ENCODE measurements around the gene GALK1. TPM values are rescaled to one million over a fixed set of nuclear protein-coding genes. Genes with fewer than 3 reads are reported as not detected.
"Not testable (repeated sequence)": the region's sequence is repeated elsewhere in the genome, so short reads cannot be mapped to it uniquely, and the experiment has no call there.

The GALK1 gene
- total RNA-seq, 4 donors from 2014 or later, result 8.7 to 18.3 (median 11.0) TPM

- TF ChIP-seq POLR2A (IDR thresholded peaks at IDR 0.05) (no peak), CTCF (IDR thresholded peaks at IDR 0.05 in 4 of 5, conservative IDR thresholded peaks at IDR 0.05 in 1 of 5) (no peak)
- DNase-seq, result no peak
- no peak for ATAC-seq
- H3K4me1 ChIP-seq, result peaks cover 6 to 14% of the 10 kb centered on the region in 2 donors
- no peak overlapping the region for H3K27ac ChIP-seq
- in situ Hi-C loops (cut with MboI; ENCODE audit: low sequenced_read_pairs in 4 of 4), result loop anchor here in 1 of 4 donors (25.0 kb wide), 1 partner anchor 124 kb away; the partner anchor contains the start of genes TRIM47 and TRIM65
- intact Hi-C loops (cut with DNase I; ENCODE audit: low total_unique reads), result no loop called here
- no peak overlapping the region for H3K4me3 ChIP-seq
- H3K9me3 ChIP-seq, result no peaks in the 10 kb centered on the region
- H3K36me3 ChIP-seq, result no peaks in the 10 kb centered on the region
- no peaks in the 10 kb centered on the region for H3K27me3 ChIP-seq
Observed at GRCh38 chr17:75763269-75763607, 1.8 kb downstream of the GALK1 start.

- intact Hi-C loops (cut with DNase I; ENCODE audit: low total_unique reads), result no loop called here
- DNase-seq, result no peak
- no peak for TF ChIP-seq CTCF (IDR thresholded peaks at IDR 0.05 in 4 of 5, conservative IDR thresholded peaks at IDR 0.05 in 1 of 5)
- no peak for TF ChIP-seq POLR2A (IDR thresholded peaks at IDR 0.05)
Observed at GRCh38 chr17:75762513-75763268, 2.3 kb downstream of the GALK1 start.

GRCh38 chr17:75759978-75760640, 4.9 kb downstream of the GALK1 start:
- H3K9me3 ChIP-seq; intact Hi-C loops (cut with DNase I; ENCODE audit: low total_unique reads); H3K27me3 ChIP-seq; ATAC-seq; H3K27ac ChIP-seq; H3K4me1 ChIP-seq; H3K36me3 ChIP-seq; DNase-seq; H3K4me3 ChIP-seq: not testable (repeated sequence)
- in situ Hi-C loops (cut with MboI; ENCODE audit: low sequenced_read_pairs in 4 of 4), result loop anchor here in 1 of 4 donors (25.0 kb wide), 1 partner anchor 127 kb away; the partner anchor contains the start of genes TRIM47 and TRIM65

More at GRCh38 chr17:75762513-75763268, 2.3 kb downstream of the GALK1 start:
- ATAC-seq, result no peak
- in situ Hi-C loops (cut with MboI; ENCODE audit: low sequenced_read_pairs in 4 of 4), result loop anchor here in 1 of 4 donors (25.0 kb wide), 1 partner anchor 125 kb away; the partner anchor contains the start of genes TRIM47 and TRIM65
- Histone ChIP-seq H3K36me3 (no peaks in the 10 kb centered on the region), H3K27ac (no peak overlapping the region), H3K9me3 (no peaks in the 10 kb centered on the region), H3K27me3 (no peaks in the 10 kb centered on the region), H3K4me1 (peaks cover 6 to 14% of the 10 kb centered on the region in 2 donors), H3K4me3 (no peak overlapping the region)

- intact Hi-C loops (cut with DNase I; ENCODE audit: low total_unique reads), result no loop called here
- Histone ChIP-seq H3K27ac (no peak overlapping the region), H3K4me3 (no peak overlapping the region), H3K36me3 (no peaks in the 10 kb centered on the region), H3K4me1 (peaks cover 6 to 7% of the 10 kb centered on the region in 2 donors), H3K9me3 (no peaks in the 10 kb centered on the region), H3K27me3 (no peaks in the 10 kb centered on the region)
- no peak for ATAC-seq
- TF ChIP-seq CTCF (IDR thresholded peaks at IDR 0.05 in 4 of 5, conservative IDR thresholded peaks at IDR 0.05 in 1 of 5), result no peak
- TF ChIP-seq POLR2A (IDR thresholded peaks at IDR 0.05), result no peak
- in situ Hi-C loops (cut with MboI; ENCODE audit: low sequenced_read_pairs in 4 of 4), result loop anchor here in 1 of 4 donors (25.0 kb wide), 1 partner anchor 128 kb away; the partner anchor contains the start of genes TRIM47 and TRIM65
- no peak for DNase-seq
Observed at GRCh38 chr17:75759457-75759856, 5.5 kb downstream of the GALK1 start.

All from gastrocnemius medialis (tissue), 4 donors.